ENCODE data around the gene NRXN3. TPM values are rescaled to one million over a fixed set of nuclear protein-coding genes. Genes with fewer than 3 reads are reported as not detected.

NRXN3 gene
- total RNA-seq, 2 donors from 2014 or later: not detected

DNA sequence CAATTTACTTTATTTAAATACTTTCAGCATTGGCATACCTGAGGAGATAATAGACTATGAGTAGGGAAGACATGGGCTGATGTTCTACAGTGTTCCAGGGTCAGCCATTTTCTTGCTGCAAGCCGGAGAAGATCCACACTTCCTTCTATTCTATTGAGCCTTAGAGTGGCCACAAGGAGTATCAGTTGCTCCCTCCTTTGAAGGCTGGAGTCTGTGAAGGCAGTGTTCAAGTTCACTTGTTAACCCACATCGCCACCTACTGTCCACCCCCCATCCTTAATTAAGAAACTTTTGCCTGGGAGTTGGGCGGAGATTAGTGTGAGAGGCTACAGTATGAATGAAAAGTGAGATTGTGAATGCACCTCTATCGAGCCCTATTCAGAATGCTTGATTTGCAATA lies 666.6 kb downstream of the NRXN3 start:
- DNase-seq (no peak), ATAC-seq (no peak)
- no peaks in the 10 kb centered on the region for H3K9me3 ChIP-seq (ENCODE audit: control insufficient read depth, low read length, poor library complexity, severe bottlenecking)
- Mint-ChIP-seq H3K4me1 (no peaks in the 10 kb centered on the region), H3K27me3 (peaks cover 8% of the 10 kb centered on the region), H3K27ac (no peak overlapping the region), H3K36me3 (ENCODE audit: low read depth) (no peaks in the 10 kb centered on the region), H3K4me3 (no peak overlapping the region)

DNA sequence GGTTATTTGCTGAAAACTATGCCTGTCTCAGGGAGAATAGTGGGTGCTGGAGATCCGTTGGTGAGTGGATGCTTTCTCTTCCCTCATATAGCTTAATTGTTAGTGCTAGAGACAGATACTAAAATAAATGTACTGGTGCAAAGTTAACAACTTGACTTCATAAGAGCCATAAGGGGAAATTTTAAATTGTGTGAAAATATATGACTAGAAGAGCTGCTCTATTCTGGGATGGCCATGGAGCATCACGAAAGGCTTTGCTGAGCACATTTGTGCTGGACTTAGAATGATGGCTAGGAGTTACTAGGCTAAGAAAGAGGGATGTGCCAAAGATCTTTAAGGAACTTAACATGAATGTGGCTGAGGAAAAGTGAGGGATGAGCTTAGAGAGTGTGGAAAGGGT lies 668.8 kb downstream of the NRXN3 start:
- Mint-ChIP-seq H3K27me3 (peaks cover 8% of the 10 kb centered on the region), H3K36me3 (ENCODE audit: low read depth) (no peaks in the 10 kb centered on the region), H3K4me1 (no peaks in the 10 kb centered on the region), H3K27ac (no peak overlapping the region), H3K4me3 (no peak overlapping the region)
- H3K9me3 ChIP-seq (ENCODE audit: control insufficient read depth, low read length, poor library complexity, severe bottlenecking): no peaks in the 10 kb centered on the region
- DNase-seq (no peak), ATAC-seq (no peak)

DNA sequence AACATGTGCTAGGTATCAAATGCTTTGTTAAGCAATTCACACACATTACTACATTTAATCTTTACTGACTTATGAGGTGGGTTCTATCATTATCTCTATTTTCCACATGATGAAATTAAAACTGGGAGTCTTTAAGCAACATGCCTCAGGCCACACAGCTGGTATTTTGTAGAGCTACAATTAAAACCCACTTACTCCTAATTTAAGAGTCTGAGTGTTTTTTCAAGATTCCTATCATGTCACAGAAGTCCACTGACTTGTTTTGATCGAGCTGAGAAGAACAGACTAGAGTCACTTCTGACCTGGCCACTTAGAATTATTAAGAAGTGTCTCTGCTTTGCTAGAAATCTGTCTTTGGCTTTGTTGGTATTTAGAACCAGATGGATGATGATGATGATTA lies 670.7 kb downstream of the NRXN3 start:
- no peak for ATAC-seq
- H3K9me3 ChIP-seq (ENCODE audit: control insufficient read depth, low read length, poor library complexity, severe bottlenecking): no peaks in the 10 kb centered on the region
- H3K4me1 Mint-ChIP-seq: no peaks in the 10 kb centered on the region
- H3K27ac Mint-ChIP-seq: no peak overlapping the region
- DNase-seq: no peak
- H3K4me3 Mint-ChIP-seq: no peak overlapping the region
- H3K36me3 Mint-ChIP-seq (ENCODE audit: low read depth): no peaks in the 10 kb centered on the region
- H3K27me3 Mint-ChIP-seq: peaks cover 8% of the 10 kb centered on the region

DNA sequence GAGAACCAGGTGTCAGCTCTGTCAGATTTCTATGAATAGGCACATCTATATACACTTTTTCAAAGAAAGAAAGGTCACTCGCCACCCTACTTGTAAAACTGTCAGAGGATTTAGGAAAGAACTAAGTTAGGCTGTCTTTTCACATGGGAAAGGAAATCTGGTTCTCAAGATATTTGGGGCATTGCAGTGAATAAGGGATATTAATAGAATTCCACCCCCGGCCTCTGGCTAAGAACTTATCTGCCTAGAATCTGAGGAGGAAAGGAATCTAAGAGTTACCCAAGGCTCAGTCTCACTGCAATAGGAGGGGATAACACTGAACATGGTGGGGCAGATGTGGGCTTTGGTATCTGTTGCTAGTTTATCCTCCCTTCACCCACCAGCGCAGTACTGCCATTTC lies 677.6 kb downstream of the NRXN3 start:
- DNase-seq (no peak), ATAC-seq (no peak)
- no peak overlapping the region for H3K27ac Mint-ChIP-seq
- peaks cover 17% of the 10 kb centered on the region for H3K27me3 Mint-ChIP-seq
- H3K4me1 Mint-ChIP-seq: peaks cover 3% of the 10 kb centered on the region
- no peak overlapping the region for H3K4me3 Mint-ChIP-seq
- H3K9me3 ChIP-seq (ENCODE audit: control insufficient read depth, low read length, poor library complexity, severe bottlenecking): no peaks in the 10 kb centered on the region
- H3K36me3 Mint-ChIP-seq (ENCODE audit: low read depth): peaks cover 2% of the 10 kb centered on the region

DNA sequence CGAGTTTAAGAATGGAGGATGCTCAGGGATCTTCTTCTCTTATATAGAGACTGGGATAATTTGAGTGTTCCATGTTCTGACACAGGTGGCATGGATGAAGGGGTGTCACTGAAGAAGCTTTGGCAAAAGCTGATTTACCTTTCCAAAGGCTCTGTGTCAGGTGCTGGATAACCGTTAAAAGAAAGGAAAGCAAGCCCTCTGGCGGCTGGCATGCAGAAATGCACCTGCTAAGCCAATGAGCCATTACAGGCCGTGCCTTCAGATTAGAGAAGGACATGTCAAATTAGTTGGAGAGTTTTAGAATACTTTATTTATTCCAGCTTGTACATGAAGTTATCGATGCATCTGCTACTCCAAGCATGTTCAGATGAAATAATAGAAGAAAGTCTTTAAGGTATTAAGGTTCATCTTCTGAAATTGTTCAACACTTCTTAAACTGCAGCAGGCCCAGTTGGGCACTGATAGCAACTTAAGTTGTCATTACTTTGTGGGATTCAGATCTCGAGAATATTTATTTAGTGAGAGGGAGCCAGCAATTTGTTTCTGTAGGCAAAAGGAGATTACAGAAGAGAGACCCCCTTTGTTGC lies 678.2 kb downstream of the NRXN3 start:
- no peak overlapping the region for H3K27ac Mint-ChIP-seq
- peaks cover 3% of the 10 kb centered on the region for H3K4me1 Mint-ChIP-seq
- H3K9me3 ChIP-seq (ENCODE audit: control insufficient read depth, low read length, poor library complexity, severe bottlenecking): no peaks in the 10 kb centered on the region
- DNase-seq (no peak), ATAC-seq (peak; percentile 55)
- peaks cover 17% of the 10 kb centered on the region for H3K27me3 Mint-ChIP-seq
- H3K36me3 Mint-ChIP-seq (ENCODE audit: low read depth): peaks cover 2% of the 10 kb centered on the region
- no peak overlapping the region for H3K4me3 Mint-ChIP-seq

DNA sequence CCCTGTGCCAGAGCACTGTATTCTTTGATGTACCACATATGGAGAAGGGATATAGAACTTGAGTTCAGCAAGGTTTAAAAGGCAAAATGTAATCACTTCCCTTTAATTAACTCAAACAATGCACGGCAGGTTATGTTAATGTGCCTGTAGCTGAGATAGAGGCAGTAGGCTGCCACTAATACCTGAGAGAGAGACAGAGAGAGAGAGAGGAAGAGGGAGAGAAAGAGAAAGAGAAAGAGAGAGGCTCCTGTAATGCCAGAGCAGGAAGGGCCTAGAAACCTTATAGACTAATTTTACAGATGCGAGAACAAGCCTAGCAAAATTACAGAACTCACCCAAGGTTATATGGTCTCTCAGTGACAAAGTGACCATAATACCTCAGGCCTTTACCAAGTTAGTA lies 679.8 kb downstream of the NRXN3 start:
- no peaks in the 10 kb centered on the region for H3K9me3 ChIP-seq (ENCODE audit: control insufficient read depth, low read length, poor library complexity, severe bottlenecking)
- no peak for DNase-seq
- peaks cover 3% of the 10 kb centered on the region for H3K4me1 Mint-ChIP-seq
- ATAC-seq: no peak
- no peak overlapping the region for H3K4me3 Mint-ChIP-seq
- H3K27ac Mint-ChIP-seq: no peak overlapping the region
- H3K36me3 Mint-ChIP-seq (ENCODE audit: low read depth): peaks cover 2% of the 10 kb centered on the region
- H3K27me3 Mint-ChIP-seq: peaks cover 17% of the 10 kb centered on the region

- DNase-seq (no peak), ATAC-seq (no peak)
- Mint-ChIP-seq H3K27me3 (peaks cover 17% of the 10 kb centered on the region), H3K27ac (no peak overlapping the region), H3K4me3 (no peak overlapping the region), H3K36me3 (ENCODE audit: low read depth) (peaks cover 2% of the 10 kb centered on the region), H3K4me1 (peaks cover 3% of the 10 kb centered on the region)
- H3K9me3 ChIP-seq (ENCODE audit: control insufficient read depth, low read length, poor library complexity, severe bottlenecking): no peaks in the 10 kb centered on the region
Observed at GRCh38 chr14:78851189-78851588, 681.0 kb downstream of the NRXN3 start.

DNA sequence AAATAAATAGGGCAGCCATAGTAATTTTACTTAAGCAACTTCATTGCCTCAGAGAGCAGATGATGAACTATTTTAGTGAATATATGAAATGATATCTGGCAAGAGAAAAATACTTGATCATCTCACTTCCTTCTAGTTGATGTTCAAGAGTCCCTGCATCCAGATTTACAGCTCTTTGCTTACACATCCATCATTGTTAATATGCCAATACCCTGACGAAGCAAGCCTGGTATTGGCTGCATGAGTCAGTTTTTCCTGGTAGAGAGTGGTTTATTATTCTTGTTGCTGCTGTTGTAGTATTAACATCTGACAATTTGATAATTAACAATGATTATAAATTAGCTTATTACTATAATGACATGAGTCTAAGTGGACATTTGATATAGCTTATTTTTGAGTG lies 681.9 kb downstream of the NRXN3 start:
- Mint-ChIP-seq H3K36me3 (ENCODE audit: low read depth) (peaks cover 2% of the 10 kb centered on the region), H3K27ac (no peak overlapping the region), H3K4me3 (no peak overlapping the region), H3K27me3 (peaks cover 14% of the 10 kb centered on the region), H3K4me1 (peaks cover 3% of the 10 kb centered on the region)
- ATAC-seq (no peak), DNase-seq (no peak)
- H3K9me3 ChIP-seq (ENCODE audit: control insufficient read depth, low read length, poor library complexity, severe bottlenecking): no peaks in the 10 kb centered on the region

DNA sequence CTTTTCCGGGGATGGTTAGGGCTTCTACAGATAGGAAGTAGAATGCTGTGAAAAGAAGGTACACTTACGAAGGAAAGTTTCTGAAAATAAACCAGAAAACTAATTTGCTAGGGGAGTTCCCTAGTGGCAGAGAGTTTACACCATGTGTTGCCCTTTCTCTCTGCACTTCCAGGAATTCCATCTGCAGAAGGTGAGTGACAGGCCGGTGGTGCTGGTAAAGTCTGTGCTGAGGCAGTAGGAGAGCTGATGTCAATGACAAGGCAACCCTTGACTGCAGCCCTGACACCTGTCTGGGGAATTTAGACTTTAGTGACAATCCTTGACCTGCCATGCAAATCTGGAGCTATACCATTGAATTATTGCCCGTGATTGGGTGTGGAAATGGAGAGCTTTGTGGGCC lies 687.8 kb downstream of the NRXN3 start:
- no peak for ATAC-seq
- Mint-ChIP-seq H3K4me1 (no peaks in the 10 kb centered on the region), H3K27me3 (no peaks in the 10 kb centered on the region), H3K27ac (no peak overlapping the region), H3K36me3 (ENCODE audit: low read depth) (no peaks in the 10 kb centered on the region), H3K4me3 (no peak overlapping the region)
- no peak for DNase-seq
- H3K9me3 ChIP-seq (ENCODE audit: control insufficient read depth, low read length, poor library complexity, severe bottlenecking): no peaks in the 10 kb centered on the region

- H3K27me3 Mint-ChIP-seq: no peaks in the 10 kb centered on the region
- no peaks in the 10 kb centered on the region for H3K36me3 Mint-ChIP-seq (ENCODE audit: low read depth)
- no peaks in the 10 kb centered on the region for H3K4me1 Mint-ChIP-seq
- no peaks in the 10 kb centered on the region for H3K9me3 ChIP-seq (ENCODE audit: control insufficient read depth, low read length, poor library complexity, severe bottlenecking)
- no peak overlapping the region for H3K27ac Mint-ChIP-seq
- no peak overlapping the region for H3K4me3 Mint-ChIP-seq
- DNase-seq (no peak), ATAC-seq (no peak)
Observed at GRCh38 chr14:78863143-78863542, 693.0 kb downstream of the NRXN3 start.

DNA sequence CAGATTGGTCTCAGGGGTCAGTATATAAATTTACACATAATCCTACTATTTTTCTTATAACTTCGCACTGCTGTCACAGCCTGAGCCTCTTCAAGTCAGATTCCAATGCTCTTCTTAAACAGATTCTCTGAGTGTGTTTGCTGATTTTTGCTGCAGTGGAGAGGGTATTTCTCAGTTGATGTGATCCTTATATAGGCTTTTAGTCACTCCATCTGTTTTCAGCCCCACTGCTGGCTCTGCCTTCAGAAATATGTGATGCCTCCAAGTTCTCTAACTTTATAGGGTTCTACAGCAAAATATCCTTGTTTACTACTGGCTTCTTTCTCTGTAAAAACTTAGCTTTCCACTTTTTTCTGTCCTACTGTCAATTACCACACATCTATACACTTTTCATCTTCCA lies 702.7 kb downstream of the NRXN3 start:
- DNase-seq (no peak), ATAC-seq (no peak)
- Mint-ChIP-seq H3K4me3 (no peak overlapping the region), H3K4me1 (no peaks in the 10 kb centered on the region), H3K27ac (no peak overlapping the region), H3K27me3 (no peaks in the 10 kb centered on the region), H3K36me3 (ENCODE audit: low read depth) (no peaks in the 10 kb centered on the region)
- H3K9me3 ChIP-seq (ENCODE audit: control insufficient read depth, low read length, poor library complexity, severe bottlenecking): no peaks in the 10 kb centered on the region

DNA sequence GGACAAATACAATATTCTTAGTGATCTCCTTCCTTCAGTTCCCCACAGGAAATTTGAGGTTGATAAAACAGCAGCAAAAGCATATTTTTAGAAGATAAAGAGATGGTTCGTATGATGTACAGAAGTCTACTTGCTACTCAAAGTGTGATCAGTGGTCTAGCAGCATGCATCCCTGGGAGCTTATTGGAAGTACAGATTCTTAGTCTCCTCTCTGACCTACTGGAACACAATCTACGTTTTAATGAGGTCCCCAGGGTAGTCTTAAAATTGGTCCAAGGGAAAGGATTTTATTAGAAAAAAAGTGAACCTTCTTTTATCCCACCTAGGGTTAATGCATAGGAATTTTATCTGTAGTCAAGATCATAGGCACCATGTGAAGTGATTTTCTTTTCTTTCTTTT lies 703.4 kb downstream of the NRXN3 start:
- Mint-ChIP-seq H3K4me1 (no peaks in the 10 kb centered on the region), H3K4me3 (no peak overlapping the region), H3K27ac (no peak overlapping the region), H3K27me3 (no peaks in the 10 kb centered on the region), H3K36me3 (ENCODE audit: low read depth) (no peaks in the 10 kb centered on the region)
- DNase-seq (no peak), ATAC-seq (no peak)
- H3K9me3 ChIP-seq (ENCODE audit: control insufficient read depth, low read length, poor library complexity, severe bottlenecking): no peaks in the 10 kb centered on the region

GRCh38 chr14:78875049-78875448 lies 704.9 kb downstream of the NRXN3 start:
- no peak for DNase-seq
- no peaks in the 10 kb centered on the region for H3K27me3 Mint-ChIP-seq
- H3K36me3 Mint-ChIP-seq (ENCODE audit: low read depth): no peaks in the 10 kb centered on the region
- no peak overlapping the region for H3K4me3 Mint-ChIP-seq
- H3K27ac Mint-ChIP-seq: no peak overlapping the region
- H3K4me1 Mint-ChIP-seq: no peaks in the 10 kb centered on the region
- no peaks in the 10 kb centered on the region for H3K9me3 ChIP-seq (ENCODE audit: control insufficient read depth, low read length, poor library complexity, severe bottlenecking)
- no peak for ATAC-seq

GRCh38 chr14:78885884-78886283 lies 715.7 kb downstream of the NRXN3 start:
- H3K36me3 Mint-ChIP-seq (ENCODE audit: low read depth): no peaks in the 10 kb centered on the region
- ATAC-seq (no peak), DNase-seq (no peak)
- no peaks in the 10 kb centered on the region for H3K9me3 ChIP-seq (ENCODE audit: control insufficient read depth, low read length, poor library complexity, severe bottlenecking)
- no peak overlapping the region for H3K27ac Mint-ChIP-seq
- no peak overlapping the region for H3K4me3 Mint-ChIP-seq
- no peaks in the 10 kb centered on the region for H3K4me1 Mint-ChIP-seq
- peaks cover 7% of the 10 kb centered on the region for H3K27me3 Mint-ChIP-seq
